GM15510 (cell line): Measurements from ENCODE around the gene TFDP2.

Experiments used
- POLR2A ChIP-seq: IDR thresholded peaks from 3 replicates; pipeline ENCODE4 v1.6.1; 2011; ENCODE audit warnings: borderline replicate concordance; ENCODE audit not compliant: insufficient read length; ENCODE audit errors: extremely low read depth

TFDP2 gene

GRCh38 chr3:141904203-141904602, 245.1 kb downstream of the TFDP2 start:
- no peak for TF ChIP-seq POLR2A

- no peak for TF ChIP-seq POLR2A
Observed at GRCh38 chr3:141901914-141902313, 247.4 kb downstream of the TFDP2 start.

GRCh38 chr3:141900343-141900742, 249.0 kb downstream of the TFDP2 start:
- TF ChIP-seq POLR2A, result no peak

- no peak for TF ChIP-seq POLR2A
Observed at GRCh38 chr3:141898908-141899307, 250.4 kb downstream of the TFDP2 start.

- TF ChIP-seq POLR2A, result no peak
Observed at GRCh38 chr3:141895731-141896130, 253.6 kb downstream of the TFDP2 start.

- TF ChIP-seq POLR2A, result no peak
Observed at GRCh38 chr3:141894524-141895176, 254.7 kb downstream of the TFDP2 start.
